ENCODE results near the gene WDR46.
"Not testable (repeated sequence)": the region's sequence is repeated elsewhere in the genome, so short reads cannot be mapped to it uniquely, and the experiment has no call there.

WDR46 gene

DNA sequence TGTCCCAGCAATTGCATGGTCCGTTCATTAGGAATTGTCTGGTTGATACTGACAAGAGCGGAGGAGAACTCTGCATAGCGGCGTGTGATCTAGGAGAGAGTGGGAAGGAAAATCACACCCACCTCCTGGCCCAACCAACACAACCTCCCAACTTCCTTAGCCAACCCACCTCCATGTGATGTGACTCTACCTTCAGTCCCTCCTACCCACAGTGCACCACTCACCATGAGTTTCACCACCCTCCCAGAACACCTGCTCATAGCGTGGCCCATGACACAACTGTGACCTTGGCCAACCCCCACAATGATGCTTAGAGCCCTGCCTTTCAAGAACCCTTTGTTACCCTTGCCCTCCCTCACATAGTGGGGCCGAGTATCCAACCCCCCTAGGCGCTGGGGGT, 25.0 kb downstream of the WDR46 start:
- no peaks in the 10 kb centered on the region for H3K27me3 ChIP-seq (ENCODE audit: control insufficient read depth, insufficient read depth, low read length)
- H3K4me1 ChIP-seq (ENCODE audit: control insufficient read depth, insufficient read depth, low read length): no peaks in the 10 kb centered on the region
- H3K27ac ChIP-seq (ENCODE audit: low read length): no peak overlapping the region
- no peak overlapping the region for H3K4me3 ChIP-seq (ENCODE audit: low read length)
- no peaks in the 10 kb centered on the region for H3K9me3 ChIP-seq (ENCODE audit: control insufficient read depth, insufficient read depth, low read length)
- peaks cover 27% of the 10 kb centered on the region; the same call in 1 of the 2 replicates for H3K36me3 ChIP-seq (ENCODE audit: control insufficient read depth, insufficient read depth, low read length)
- no CpG with 5 or more reads among the region's 7 CpGs for WGBS (ENCODE audit: insufficient coverage, insufficient read length)
- no peak for DNase-seq (ENCODE audit: low read depth, low spot score)

- peaks cover 18% of the 10 kb centered on the region; the same call in 1 of the 2 replicates for H3K36me3 ChIP-seq (ENCODE audit: control insufficient read depth, insufficient read depth, low read length)
- not testable (repeated sequence) for H3K9me3 ChIP-seq (ENCODE audit: control insufficient read depth, insufficient read depth, low read length); DNase-seq (ENCODE audit: low read depth, low spot score); H3K27me3 ChIP-seq (ENCODE audit: control insufficient read depth, insufficient read depth, low read length); H3K27ac ChIP-seq (ENCODE audit: low read length); H3K4me1 ChIP-seq (ENCODE audit: control insufficient read depth, insufficient read depth, low read length); H3K4me3 ChIP-seq (ENCODE audit: low read length)
- WGBS (ENCODE audit: insufficient coverage, insufficient read length): no CpG with 5 or more reads among the region's 3 CpGs
Observed at GRCh38 chr6:33262490-33262889, 26.5 kb downstream of the WDR46 start.

GRCh38 chr6:33259032-33259431, 30.0 kb downstream of the WDR46 start:
- H3K36me3 ChIP-seq (ENCODE audit: control insufficient read depth, insufficient read depth, low read length): no peaks in the 10 kb centered on the region; the same call in 1 of the 2 replicates
- H3K9me3 ChIP-seq (ENCODE audit: control insufficient read depth, insufficient read depth, low read length): no peaks in the 10 kb centered on the region
- H3K27me3 ChIP-seq (ENCODE audit: control insufficient read depth, insufficient read depth, low read length): no peaks in the 10 kb centered on the region
- WGBS (ENCODE audit: insufficient coverage, insufficient read length): no CpG with 5 or more reads among the region's 5 CpGs
- H3K4me1 ChIP-seq (ENCODE audit: control insufficient read depth, insufficient read depth, low read length): no peaks in the 10 kb centered on the region
- no peak for DNase-seq (ENCODE audit: low read depth, low spot score)
- no peak overlapping the region for H3K27ac ChIP-seq (ENCODE audit: low read length)
- no peak overlapping the region for H3K4me3 ChIP-seq (ENCODE audit: low read length)

- no peak for DNase-seq (ENCODE audit: low read depth, low spot score)
- no peak overlapping the region for H3K27ac ChIP-seq (ENCODE audit: low read length)
Observed at GRCh38 chr6:33254591-33254990, 34.4 kb downstream of the WDR46 start.

DNA sequence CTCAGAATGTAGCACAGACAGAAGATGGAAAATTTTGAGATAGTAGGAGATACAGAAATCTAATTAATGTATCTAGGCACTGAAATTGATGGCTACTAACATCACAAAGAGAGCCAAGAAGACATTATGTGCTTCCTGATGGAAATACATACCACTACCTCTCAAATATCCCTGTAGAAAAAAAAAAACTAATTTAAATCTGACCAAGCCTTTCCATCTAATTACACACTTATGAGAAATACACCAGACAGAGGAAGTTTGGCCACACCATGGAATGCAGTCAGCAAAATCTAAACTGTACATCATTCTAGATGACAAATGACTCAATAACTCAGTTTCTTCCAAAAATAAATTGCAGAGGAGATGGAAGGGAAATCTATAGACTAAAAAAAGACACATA, 36.3 kb downstream of the WDR46 start:
- Histone ChIP-seq H3K27me3 (ENCODE audit: control insufficient read depth, insufficient read depth, low read length) (no peaks in the 10 kb centered on the region), H3K4me3 (ENCODE audit: low read length) (no peak overlapping the region), H3K4me1 (ENCODE audit: control insufficient read depth, insufficient read depth, low read length) (0 out of 2 replicates have a peak, but pooled peaks cover 2% of the 10 kb centered on the region), H3K9me3 (ENCODE audit: control insufficient read depth, insufficient read depth, low read length) (no peaks in the 10 kb centered on the region), H3K27ac (ENCODE audit: low read length) (no peak overlapping the region), H3K36me3 (ENCODE audit: control insufficient read depth, insufficient read depth, low read length) (no peaks in the 10 kb centered on the region)
- no peak for DNase-seq (ENCODE audit: low read depth, low spot score)

More at GRCh38 chr6:33254591-33254990, 34.4 kb downstream of the WDR46 start:
- Histone ChIP-seq H3K27me3 (ENCODE audit: control insufficient read depth, insufficient read depth, low read length) (no peaks in the 10 kb centered on the region), H3K4me3 (ENCODE audit: low read length) (no peak overlapping the region), H3K36me3 (ENCODE audit: control insufficient read depth, insufficient read depth, low read length) (no peaks in the 10 kb centered on the region), H3K4me1 (ENCODE audit: control insufficient read depth, insufficient read depth, low read length) (0 out of 2 replicates have a peak, but pooled peaks cover 2% of the 10 kb centered on the region), H3K9me3 (ENCODE audit: control insufficient read depth, insufficient read depth, low read length) (no peaks in the 10 kb centered on the region)
- no CpG with 5 or more reads among the region's 4 CpGs for WGBS (ENCODE audit: insufficient coverage, insufficient read length)

DNA sequence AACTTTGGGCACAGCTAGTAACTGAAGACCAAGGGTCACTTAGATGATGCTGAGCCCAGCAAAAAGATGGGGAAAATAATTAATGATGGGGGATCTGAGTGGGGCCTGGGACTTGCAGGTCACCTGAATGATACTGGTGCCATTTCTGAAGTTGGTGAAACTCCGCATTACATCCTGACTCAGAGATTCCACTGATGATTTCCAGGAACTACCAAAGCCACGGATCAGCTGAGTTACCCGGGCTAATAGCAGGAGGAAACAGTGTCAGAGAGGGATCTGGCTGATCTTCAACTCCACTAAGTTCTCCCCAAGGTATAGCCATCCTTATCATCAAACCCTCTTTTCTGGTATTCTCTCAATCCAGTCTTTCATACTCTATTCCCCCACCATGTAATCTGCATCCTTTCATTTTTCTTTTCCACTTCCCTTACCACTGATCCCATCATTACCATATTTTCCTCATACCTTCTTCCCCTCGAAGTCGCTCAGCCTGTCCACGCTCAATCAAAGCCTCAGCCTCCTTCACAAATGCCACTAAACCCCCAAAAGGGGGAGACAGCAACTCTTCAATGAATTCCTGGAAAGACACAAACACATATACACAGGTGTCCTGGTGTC, 37.5 kb downstream of the WDR46 start:
- H3K4me3 ChIP-seq (ENCODE audit: low read length): no peak overlapping the region
- no peaks in the 10 kb centered on the region for H3K9me3 ChIP-seq (ENCODE audit: control insufficient read depth, insufficient read depth, low read length)
- no peak for DNase-seq (ENCODE audit: low read depth, low spot score)
- WGBS (ENCODE audit: insufficient coverage, insufficient read length): 100% methylated on average over 3 of the region's 6 CpGs
- H3K36me3 ChIP-seq (ENCODE audit: control insufficient read depth, insufficient read depth, low read length): no peaks in the 10 kb centered on the region
- no peaks in the 10 kb centered on the region; the same call in 1 of the 2 replicates for H3K27me3 ChIP-seq (ENCODE audit: control insufficient read depth, insufficient read depth, low read length)
- H3K4me1 ChIP-seq (ENCODE audit: control insufficient read depth, insufficient read depth, low read length): 0 out of 2 replicates have a peak, but pooled peaks cover 2% of the 10 kb centered on the region
- H3K27ac ChIP-seq (ENCODE audit: low read length): no peak overlapping the region

- WGBS (ENCODE audit: insufficient coverage, insufficient read length): no CpG with 5 or more reads among the region's 13 CpGs
- Histone ChIP-seq H3K27ac (ENCODE audit: low read length) (no peak overlapping the region), H3K4me1 (ENCODE audit: control insufficient read depth, insufficient read depth, low read length) (0 out of 2 replicates have a peak, but pooled peaks cover 2% of the 10 kb centered on the region), H3K4me3 (ENCODE audit: low read length) (no peak overlapping the region), H3K27me3 (ENCODE audit: control insufficient read depth, insufficient read depth, low read length) (no peaks in the 10 kb centered on the region; the same call in 1 of the 2 replicates), H3K9me3 (ENCODE audit: control insufficient read depth, insufficient read depth, low read length) (no peaks in the 10 kb centered on the region), H3K36me3 (ENCODE audit: control insufficient read depth, insufficient read depth, low read length) (no peaks in the 10 kb centered on the region)
- DNase-seq (ENCODE audit: low read depth, low spot score): no peak
Observed at GRCh38 chr6:33250731-33251130, 38.3 kb downstream of the WDR46 start.

- no peaks in the 10 kb centered on the region for H3K36me3 ChIP-seq (ENCODE audit: control insufficient read depth, insufficient read depth, low read length)
- no peaks in the 10 kb centered on the region for H3K9me3 ChIP-seq (ENCODE audit: control insufficient read depth, insufficient read depth, low read length)
- H3K4me3 ChIP-seq (ENCODE audit: low read length): peak overlapping the region; percentile 47; the same call in 1 of the 2 replicates
- no peak overlapping the region for H3K27ac ChIP-seq (ENCODE audit: low read length)
- H3K27me3 ChIP-seq (ENCODE audit: control insufficient read depth, insufficient read depth, low read length): no peaks in the 10 kb centered on the region; the same call in 1 of the 2 replicates
- H3K4me1 ChIP-seq (ENCODE audit: control insufficient read depth, insufficient read depth, low read length): 0 out of 2 replicates have a peak, but pooled peaks cover 2% of the 10 kb centered on the region
- WGBS (ENCODE audit: insufficient coverage, insufficient read length): no CpG with 5 or more reads among the region's 15 CpGs
- no peak for DNase-seq (ENCODE audit: low read depth, low spot score)
Observed at GRCh38 chr6:33249732-33250630, 39.1 kb downstream of the WDR46 start.

- 0 out of 2 replicates have a peak, but pooled peaks cover 2% of the 10 kb centered on the region for H3K4me1 ChIP-seq (ENCODE audit: control insufficient read depth, insufficient read depth, low read length)
- WGBS (ENCODE audit: insufficient coverage, insufficient read length): no CpG with 5 or more reads among the region's 58 CpGs
- DNase-seq (ENCODE audit: low read depth, low spot score): peak; percentile 97
Observed at GRCh38 chr6:33248932-33249731, 39.9 kb downstream of the WDR46 start.

DNA sequence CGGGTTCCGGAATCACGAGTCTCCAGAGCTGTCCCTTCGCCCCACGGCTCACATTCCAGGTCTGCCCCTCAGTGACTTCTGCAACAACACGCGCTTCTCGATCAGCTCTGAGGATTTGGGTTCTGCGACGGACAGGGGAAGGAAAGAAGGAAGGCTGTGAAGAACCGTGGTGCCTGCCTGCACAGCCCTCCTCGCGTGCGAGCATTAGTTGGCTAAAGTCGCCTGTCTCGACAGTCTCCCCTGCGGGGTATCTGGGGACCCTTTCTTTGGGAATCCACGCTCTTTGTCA, 40.5 kb downstream of the WDR46 start:
- DNase-seq (ENCODE audit: low read depth, low spot score): no peak

More at GRCh38 chr6:33248932-33249731, 39.9 kb downstream of the WDR46 start:
- Histone ChIP-seq H3K27me3 (ENCODE audit: control insufficient read depth, insufficient read depth, low read length) (no peaks in the 10 kb centered on the region; the same call in 1 of the 2 replicates), H3K9me3 (ENCODE audit: control insufficient read depth, insufficient read depth, low read length) (no peaks in the 10 kb centered on the region), H3K36me3 (ENCODE audit: control insufficient read depth, insufficient read depth, low read length) (no peaks in the 10 kb centered on the region), H3K4me3 (ENCODE audit: low read length) (peak overlapping the region; percentile 47; the same call in 1 of the 2 replicates), H3K27ac (ENCODE audit: low read length) (no peak overlapping the region)

More for the DNA sequence above, 40.5 kb downstream of the WDR46 start:
- no peaks in the 10 kb centered on the region for H3K36me3 ChIP-seq (ENCODE audit: control insufficient read depth, insufficient read depth, low read length)
- H3K27me3 ChIP-seq (ENCODE audit: control insufficient read depth, insufficient read depth, low read length): no peaks in the 10 kb centered on the region; the same call in 1 of the 2 replicates
- H3K4me1 ChIP-seq (ENCODE audit: control insufficient read depth, insufficient read depth, low read length): 0 out of 2 replicates have a peak, but pooled peaks cover 2% of the 10 kb centered on the region
- H3K27ac ChIP-seq (ENCODE audit: low read length): no peak overlapping the region
- H3K9me3 ChIP-seq (ENCODE audit: control insufficient read depth, insufficient read depth, low read length): no peaks in the 10 kb centered on the region
- WGBS (ENCODE audit: insufficient coverage, insufficient read length): no CpG with 5 or more reads among the region's 18 CpGs
- H3K4me3 ChIP-seq (ENCODE audit: low read length): peak overlapping the region; percentile 14; the same call in 1 of the 2 replicates

Measured in iPS DF 6.9 (cell line).